H1 (cell line): ENCODE results near the gene TMLHE. TPM values are rescaled to one million over a fixed set of nuclear protein-coding genes. Genes with fewer than 3 reads are reported as not detected.

Source experiments
- GABPA ChIP-seq: IDR thresholded peaks from 2 replicates; pipeline ENCODE4 v1.6.1; 2011; ENCODE audit warnings: mild to moderate bottlenecking, low read length, moderate library complexity, borderline replicate concordance; ENCODE audit not compliant: insufficient read depth
- RXRA ChIP-seq: IDR thresholded peaks from 2 replicates; pipeline ENCODE4 v1.6.1; 2011; ENCODE audit warnings: low read depth, mild to moderate bottlenecking, low read length, moderate library complexity; ENCODE audit not compliant: insufficient read depth
- polyA plus RNA-seq, 7 experiments: library from polyadenylated mRNA; depleted of rRNA in 3 of 7; stranded (reverse) in 5 of 7; unstranded in 2 of 7; fragments of >200 nt in 5 of 7; fragments of 200-250 nt in 2 of 7; gene quantifications; 1 replicate in 5 of 7; 2 replicates in 1 of 7; 4 replicates in 1 of 7; pipeline versions ENCODE4 v1.2.1 to v1.2.3, GENCODE V29; 2011 to 2013; ENCODE audit warnings: missing spikeins in 2 of 7, mixed read lengths in 2 of 7
- total RNA-seq: library from RNA; stranded (reverse); fragmentation: NEBNext Ultra II Directional; extraction: Animal tissue kit (Norgen Biotek cat#: 25700); gene quantifications from 2 replicates; pipeline ENCODE4 v1.2.1, GENCODE V29; 2021
- TF ChIP-seq, protein P1 (sequence below): IDR thresholded peaks from 2 replicates; pipeline ENCODE4 v1.6.1; 2011; ENCODE audit warnings: low read depth, mild to moderate bottlenecking, low read length; ENCODE audit not compliant: insufficient read depth

TMLHE gene
- total and polyA plus RNA-seq, 2 of the 8 experiments (the other 6 are each of a cell fraction or from before 2014, with no cell fraction given): 9.1 to 10.3 TPM

DNA sequence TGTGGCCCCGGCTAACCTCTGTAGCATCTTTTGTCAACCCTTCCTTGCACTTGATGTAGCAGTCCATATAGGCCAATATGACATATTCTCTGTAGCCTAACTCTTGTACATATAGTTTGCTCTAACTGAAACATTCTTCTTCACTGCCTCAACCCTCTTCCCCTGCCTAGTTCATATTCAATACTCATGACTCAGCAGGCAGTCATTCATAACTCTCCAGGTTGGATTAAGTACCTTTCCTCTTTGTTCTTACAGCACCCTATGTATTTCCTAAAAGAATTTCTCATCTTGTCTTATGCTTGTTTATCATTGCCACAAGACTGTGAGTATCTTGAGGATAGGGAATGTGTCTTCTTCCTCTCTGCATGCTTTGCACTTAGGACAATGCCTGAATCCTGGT is 76.9 kb downstream of the TMLHE start (continued):
- TF ChIP-seq GABPA (no peak), RXRA (no peak)
- TF ChIP-seq, protein P1, sequence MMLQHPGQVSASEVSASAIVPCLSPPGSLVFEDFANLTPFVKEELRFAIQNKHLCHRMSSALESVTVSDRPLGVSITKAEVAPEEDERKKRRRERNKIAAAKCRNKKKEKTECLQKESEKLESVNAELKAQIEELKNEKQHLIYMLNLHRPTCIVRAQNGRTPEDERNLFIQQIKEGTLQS: no peak
